Activated CD4-positive, alpha-beta memory T cell treated with anti-CD3 and anti-CD28 coated beads, Interleukin-2, amount 10 ng/mL, durations not matched to agents 7 days and 5 days (primary cell): Measurements from ENCODE around the gene NOM1. TPM values are rescaled to one million over a fixed set of nuclear protein-coding genes. Genes with fewer than 3 reads are reported as not detected.

ENCODE experiments used
- CTCF ChIA-PET: fragments of 350-600 bp; sonication (Branson Sonifier 250); formaldehyde crosslinking; loops from one replicate; lab custom pipeline; 2021; ENCODE audit warnings: antibody characterized with exemption, inconsistent platforms; lab: Charles Lee
- POLR2A ChIA-PET: fragments of 350-600 bp; sonication (Branson Sonifier 250); formaldehyde crosslinking; loops from one replicate; lab custom pipeline; 2021; ENCODE audit warnings: antibody characterized with exemption; lab: Charles Lee
- DNase-seq: peaks from one replicate; pipeline ENCODE4 v3.0.0-alpha.2; 2020
- H3K27ac Mint-ChIP-seq: one replicate; pipeline ENCODE4 v1.8.0; 2021; ENCODE audit warnings: mild to moderate bottlenecking, mixed read lengths
- H3K27me3 Mint-ChIP-seq: one replicate; pipeline ENCODE4 v1.8.0; 2021; ENCODE audit warnings: mixed read lengths
- H3K36me3 Mint-ChIP-seq: one replicate; pipeline ENCODE4 v1.8.0; 2021; ENCODE audit warnings: low read depth, mixed read lengths
- H3K4me1 Mint-ChIP-seq: one replicate; pipeline ENCODE4 v1.8.0; 2021; ENCODE audit warnings: mixed read lengths
- H3K4me3 Mint-ChIP-seq: one replicate; pipeline ENCODE4 v1.8.0; 2021; ENCODE audit warnings: mild to moderate bottlenecking, mixed read lengths
- H3K9me3 Mint-ChIP-seq: one replicate; pipeline ENCODE4 v1.8.0; 2021; ENCODE audit warnings: mixed read lengths
- total RNA-seq, 2 experiments: library from RNA; stranded (reverse); gene quantifications; one replicate each; pipeline ENCODE4 v1.2.3, GENCODE V29; 2021

The NOM1 gene
- total RNA-seq, 2 experiments from 2014 or later: 22.1 to 22.8 TPM

DNA sequence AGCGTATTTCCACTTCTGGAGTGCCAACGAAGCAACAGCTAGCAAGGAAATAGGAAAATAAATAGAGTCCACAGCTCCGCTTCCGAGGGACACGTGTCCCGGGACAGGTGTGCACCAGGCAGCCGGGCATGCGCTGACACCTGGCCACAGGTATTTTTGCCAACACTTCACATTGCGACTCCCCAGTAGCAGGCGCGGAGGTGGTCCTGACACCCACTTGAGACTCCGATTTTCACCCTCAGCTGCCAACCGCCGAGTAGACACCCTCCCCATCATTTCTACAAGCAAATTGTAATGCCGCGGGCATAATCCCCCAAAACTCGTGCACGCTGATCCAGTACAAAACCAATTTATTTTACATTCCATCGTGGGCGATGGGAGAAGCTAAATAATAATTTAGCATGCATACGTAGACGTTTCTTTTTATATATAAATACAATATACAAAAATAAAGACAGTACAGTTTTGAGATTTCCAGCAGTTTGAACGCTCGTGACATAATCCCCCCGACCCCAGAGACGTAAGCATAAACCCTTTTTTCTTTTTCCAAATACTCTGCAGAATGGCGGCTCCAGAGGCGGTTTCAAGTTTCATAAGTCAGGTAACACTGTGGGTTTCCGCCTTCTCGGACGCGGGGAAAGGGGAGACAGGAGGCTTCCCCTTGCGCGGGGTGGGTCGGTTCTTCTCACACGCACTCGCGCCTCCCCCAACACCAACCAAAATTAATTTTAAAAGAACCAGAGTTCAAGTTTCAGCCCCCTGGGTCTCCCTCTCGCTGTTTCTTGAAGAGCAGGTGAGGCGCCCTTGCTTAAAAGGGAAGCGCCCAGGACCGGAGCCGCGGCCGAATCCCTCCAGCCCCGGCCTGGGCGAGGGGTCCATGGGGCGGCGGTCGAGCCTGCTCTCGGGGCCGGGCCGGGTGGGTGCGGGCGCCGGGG is 55.3 kb downstream of the NOM1 start:
- Mint-ChIP-seq H3K9me3 (no peaks in the 10 kb centered on the region), H3K27me3 (peaks cover 80% of the 10 kb centered on the region), H3K4me3 (no peak overlapping the region), H3K36me3 (no peaks in the 10 kb centered on the region), H3K4me1 (peaks cover 28% of the 10 kb centered on the region), H3K27ac (peak overlapping the region; percentile 10)
- ChIA-PET POLR2A (no interaction called here), CTCF (no interaction called here)
- no peak for DNase-seq

DNA sequence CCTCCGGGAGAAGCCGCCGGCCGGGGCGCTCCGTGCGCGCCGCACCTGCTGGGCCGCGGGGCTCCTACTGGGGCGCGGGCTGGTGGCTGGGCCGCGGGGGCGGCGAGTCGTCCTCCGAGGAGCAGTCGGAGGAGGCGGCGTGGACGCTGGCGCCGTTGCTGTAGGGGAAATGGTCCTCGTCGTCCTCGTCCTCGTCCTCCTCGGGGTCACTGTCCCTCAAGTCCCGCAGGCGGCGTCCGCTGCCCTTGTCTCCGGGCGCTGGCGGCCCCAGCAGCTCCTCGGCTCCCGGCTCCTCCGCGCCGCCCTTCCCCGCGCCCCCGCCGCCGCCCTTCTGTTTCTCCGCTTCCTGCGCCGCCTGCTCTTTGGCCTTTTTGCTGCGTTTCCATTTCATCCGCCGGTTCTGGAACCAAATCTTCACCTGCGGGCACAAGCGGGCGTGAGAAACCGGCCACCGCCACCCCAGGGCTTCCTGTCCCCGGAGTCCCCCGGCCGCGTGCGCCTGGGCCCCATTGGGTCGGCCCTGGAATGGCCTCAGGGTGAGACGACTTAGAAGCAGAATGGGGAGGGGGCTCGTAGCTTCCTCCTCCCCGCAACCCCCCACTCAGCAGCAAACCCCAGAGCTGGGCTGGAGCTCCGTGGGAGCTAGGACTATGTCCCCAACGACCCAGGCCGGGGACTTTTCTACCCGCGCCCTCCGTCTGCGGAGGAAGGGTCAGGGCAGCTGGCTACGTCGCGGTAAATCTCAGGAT is 56.1 kb downstream of the NOM1 start:
- ChIA-PET CTCF (no interaction called here), POLR2A (no interaction called here)
- Mint-ChIP-seq H3K9me3 (no peaks in the 10 kb centered on the region), H3K4me3 (no peak overlapping the region), H3K27me3 (peaks cover 76% of the 10 kb centered on the region), H3K27ac (no peak overlapping the region), H3K4me1 (peaks cover 25% of the 10 kb centered on the region), H3K36me3 (no peaks in the 10 kb centered on the region)
- DNase-seq: no peak

DNA sequence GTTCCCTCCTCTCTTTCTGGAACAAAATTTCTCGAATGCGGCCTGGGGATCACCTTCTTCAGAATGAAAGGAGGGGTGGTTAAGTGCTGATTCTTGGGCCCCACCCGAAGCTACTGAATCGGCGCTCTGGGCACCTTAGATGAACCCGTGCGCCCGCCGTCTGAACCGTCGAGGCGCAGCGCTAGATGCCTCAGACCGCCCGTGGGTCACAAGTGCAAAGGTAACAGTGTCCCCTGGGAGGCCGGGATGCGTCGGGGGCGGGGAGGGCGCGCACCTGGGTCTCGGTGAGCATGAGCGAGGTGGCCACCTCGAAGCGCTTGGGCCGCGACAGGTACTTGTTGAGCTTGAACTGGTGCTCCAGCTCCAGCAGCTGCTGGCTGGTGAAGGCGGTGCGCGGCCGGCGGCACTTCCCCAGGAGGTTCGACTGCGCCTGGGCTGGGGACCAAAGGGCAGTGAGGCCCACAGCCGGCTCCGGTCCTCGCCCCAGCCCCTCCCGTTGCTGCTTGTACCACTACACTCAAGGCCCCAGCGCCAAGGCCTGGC is 56.8 kb downstream of the NOM1 start:
- Mint-ChIP-seq H3K36me3 (no peaks in the 10 kb centered on the region), H3K27me3 (peaks cover 72% of the 10 kb centered on the region), H3K4me3 (no peak overlapping the region), H3K27ac (no peak overlapping the region), H3K4me1 (peaks cover 22% of the 10 kb centered on the region), H3K9me3 (no peaks in the 10 kb centered on the region)
- ChIA-PET CTCF (no interaction called here), POLR2A (no interaction called here)
- DNase-seq: no peak

DNA sequence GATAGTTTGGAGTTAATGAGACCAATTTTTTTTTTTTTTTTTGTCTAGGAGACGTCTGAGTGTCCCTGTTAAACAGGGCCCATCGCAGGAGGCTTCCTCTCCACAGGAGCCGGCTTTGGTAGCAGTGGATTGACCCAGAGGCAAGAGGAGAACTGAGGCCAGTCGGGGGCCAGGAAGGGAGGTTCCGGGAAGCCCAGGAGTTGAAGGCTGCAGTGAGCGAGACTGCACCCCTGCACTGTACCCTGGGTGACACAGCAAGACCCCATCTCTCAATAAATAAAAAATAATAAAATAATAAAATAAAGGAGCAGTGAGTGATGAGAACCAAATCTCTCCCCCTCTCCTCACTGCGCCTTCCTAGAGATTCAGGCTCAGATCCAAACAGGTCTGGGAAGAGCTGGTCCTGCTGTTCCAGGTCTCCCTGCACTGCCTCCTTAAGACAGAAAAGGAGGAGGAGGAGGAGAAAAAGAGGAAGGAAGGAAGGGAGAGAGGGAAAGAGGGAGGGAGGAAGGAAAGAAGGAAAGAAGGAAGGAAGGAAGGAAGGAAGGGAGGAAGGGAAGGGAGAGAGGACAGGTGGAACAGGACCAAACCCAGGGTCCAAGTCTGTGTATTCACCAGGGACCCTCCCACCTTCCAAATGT is 57.4 kb downstream of the NOM1 start:
- no peaks in the 10 kb centered on the region for H3K9me3 Mint-ChIP-seq
- H3K4me1 Mint-ChIP-seq: peaks cover 25% of the 10 kb centered on the region
- POLR2A ChIA-PET: no interaction called here
- DNase-seq: no peak
- H3K36me3 Mint-ChIP-seq: peaks cover 3% of the 10 kb centered on the region
- no peak overlapping the region for H3K27ac Mint-ChIP-seq
- no peak overlapping the region for H3K4me3 Mint-ChIP-seq
- H3K27me3 Mint-ChIP-seq: peaks cover 74% of the 10 kb centered on the region
- CTCF ChIA-PET: no interaction called here

DNA sequence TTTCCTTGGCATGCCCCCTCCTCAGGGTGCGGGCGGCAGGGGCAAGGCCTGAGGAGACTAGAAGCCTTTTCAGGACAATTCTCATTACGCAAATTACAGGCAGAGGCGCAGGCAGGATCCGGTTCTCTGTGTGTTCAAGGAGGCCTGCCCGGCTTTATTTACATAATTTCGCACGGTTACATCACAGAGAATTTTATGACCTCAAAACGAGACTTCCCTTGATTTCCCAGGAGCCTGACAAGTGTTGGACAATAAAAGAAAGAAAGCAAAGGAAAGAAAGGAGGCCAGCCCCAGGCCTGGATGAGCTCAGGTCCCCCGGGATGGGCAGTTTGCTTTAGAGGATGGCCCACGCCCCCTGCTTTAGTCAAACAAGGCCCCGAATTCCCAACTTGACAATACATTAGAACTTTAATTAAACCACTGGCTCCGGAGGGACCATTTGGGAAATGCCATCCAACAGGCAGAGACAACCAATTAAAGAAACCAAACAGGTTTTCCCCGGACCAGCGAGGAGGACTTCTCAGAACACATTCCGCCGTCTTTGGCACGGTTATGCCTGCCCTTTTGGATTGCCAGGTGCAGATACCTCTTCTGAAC is 58.1 kb downstream of the NOM1 start:
- DNase-seq: no peak
- ChIA-PET CTCF (no interaction called here), POLR2A (no interaction called here)
- Mint-ChIP-seq H3K4me3 (no peak overlapping the region), H3K4me1 (peaks cover 24% of the 10 kb centered on the region), H3K27me3 (peaks cover 74% of the 10 kb centered on the region), H3K9me3 (no peaks in the 10 kb centered on the region), H3K27ac (no peak overlapping the region), H3K36me3 (peaks cover 4% of the 10 kb centered on the region)

DNA sequence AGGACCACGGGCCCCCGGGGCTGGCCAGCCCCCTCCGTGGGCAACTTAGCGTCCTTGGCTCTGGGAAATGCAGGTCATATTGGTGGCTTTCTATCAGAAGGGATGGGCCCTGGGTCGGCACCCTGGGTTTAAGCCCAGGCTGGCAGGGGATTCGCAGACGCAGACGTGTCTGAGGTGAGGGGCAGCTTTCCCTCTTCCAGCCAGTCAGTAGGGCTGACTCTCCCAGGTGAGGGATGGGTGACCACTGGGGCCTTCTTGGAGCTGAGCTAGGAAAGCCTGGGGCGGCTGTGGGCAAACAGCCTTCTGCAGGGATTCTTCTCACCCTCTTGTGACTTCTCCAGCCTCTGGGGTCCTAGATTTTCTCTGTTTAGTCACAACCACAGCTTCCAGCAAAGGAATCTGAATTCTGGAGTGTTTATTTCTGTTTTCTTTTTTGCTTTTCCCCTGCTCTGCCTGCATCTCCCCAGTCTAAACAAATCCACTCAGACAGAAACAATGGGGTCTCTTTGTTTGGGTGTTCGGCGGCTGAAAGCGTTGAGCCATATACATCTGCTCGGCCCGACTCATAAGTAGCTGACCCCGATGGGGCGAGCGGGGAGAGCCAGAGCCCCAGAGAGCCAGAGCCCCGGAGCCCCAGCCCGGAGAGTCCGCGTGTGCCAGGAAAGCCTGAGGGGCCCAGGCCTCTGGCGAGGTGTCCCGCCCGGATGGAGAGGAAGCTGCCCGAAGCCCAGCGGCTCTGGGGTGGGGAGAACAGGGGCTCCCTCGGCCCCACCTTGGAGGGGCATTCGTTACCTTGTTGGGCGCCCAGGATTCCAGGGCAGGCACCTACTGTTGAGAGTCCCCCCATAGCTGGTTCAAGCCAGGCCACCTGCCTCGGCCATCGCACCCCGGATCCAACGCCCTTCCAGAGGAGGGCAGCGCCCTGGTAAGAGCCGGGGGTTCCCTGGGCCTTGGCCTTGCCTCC is 59.0 kb downstream of the NOM1 start:
- H3K9me3 Mint-ChIP-seq: no peaks in the 10 kb centered on the region
- no peak for DNase-seq

DNA sequence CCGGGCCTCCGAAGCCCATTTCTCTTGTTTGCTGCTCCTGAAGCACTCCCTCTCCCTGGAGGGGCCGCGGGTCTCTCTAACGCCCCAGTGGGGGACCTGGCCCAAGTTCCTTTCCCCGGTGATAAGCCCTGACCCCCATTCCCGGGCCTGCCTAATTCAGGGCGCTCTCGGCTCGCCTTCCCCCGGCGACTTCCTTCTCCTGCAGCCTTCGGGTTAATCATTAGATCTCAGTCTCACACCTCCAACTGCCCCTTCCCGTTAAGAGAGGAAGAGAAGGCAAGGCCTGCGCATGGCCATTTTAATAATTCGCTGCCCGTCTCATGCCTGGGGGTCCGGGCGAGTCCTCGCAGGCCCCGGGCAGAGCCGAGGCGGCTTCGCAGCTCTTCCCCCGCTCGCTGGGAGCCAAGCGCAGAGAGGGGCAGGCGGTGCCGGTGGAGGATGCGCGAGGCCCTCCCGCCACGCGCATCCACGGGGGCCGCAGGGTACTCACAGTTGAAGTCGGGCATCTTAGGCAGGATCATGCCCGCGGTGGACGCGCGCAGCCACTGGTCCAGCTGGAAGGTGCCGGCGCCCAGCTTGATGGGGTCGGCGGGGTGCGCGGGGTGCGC is 59.8 kb downstream of the NOM1 start:
- peaks cover 79% of the 10 kb centered on the region for H3K27me3 Mint-ChIP-seq
- H3K36me3 Mint-ChIP-seq: peaks cover 4% of the 10 kb centered on the region
- H3K4me3 Mint-ChIP-seq: peak overlapping the region; percentile 59
- H3K4me1 Mint-ChIP-seq: peaks cover 23% of the 10 kb centered on the region
- CTCF ChIA-PET: no interaction called here
- no peak for DNase-seq
- POLR2A ChIA-PET: no interaction called here
- H3K27ac Mint-ChIP-seq: no peak overlapping the region
- H3K9me3 Mint-ChIP-seq: no peaks in the 10 kb centered on the region

More for the DNA sequence above, 59.0 kb downstream of the NOM1 start:
- peaks cover 4% of the 10 kb centered on the region for H3K36me3 Mint-ChIP-seq
- ChIA-PET CTCF (no interaction called here), POLR2A (no interaction called here)
- peaks cover 78% of the 10 kb centered on the region for H3K27me3 Mint-ChIP-seq
- no peak overlapping the region for H3K27ac Mint-ChIP-seq
- peaks cover 24% of the 10 kb centered on the region for H3K4me1 Mint-ChIP-seq
- H3K4me3 Mint-ChIP-seq: no peak overlapping the region

DNA sequence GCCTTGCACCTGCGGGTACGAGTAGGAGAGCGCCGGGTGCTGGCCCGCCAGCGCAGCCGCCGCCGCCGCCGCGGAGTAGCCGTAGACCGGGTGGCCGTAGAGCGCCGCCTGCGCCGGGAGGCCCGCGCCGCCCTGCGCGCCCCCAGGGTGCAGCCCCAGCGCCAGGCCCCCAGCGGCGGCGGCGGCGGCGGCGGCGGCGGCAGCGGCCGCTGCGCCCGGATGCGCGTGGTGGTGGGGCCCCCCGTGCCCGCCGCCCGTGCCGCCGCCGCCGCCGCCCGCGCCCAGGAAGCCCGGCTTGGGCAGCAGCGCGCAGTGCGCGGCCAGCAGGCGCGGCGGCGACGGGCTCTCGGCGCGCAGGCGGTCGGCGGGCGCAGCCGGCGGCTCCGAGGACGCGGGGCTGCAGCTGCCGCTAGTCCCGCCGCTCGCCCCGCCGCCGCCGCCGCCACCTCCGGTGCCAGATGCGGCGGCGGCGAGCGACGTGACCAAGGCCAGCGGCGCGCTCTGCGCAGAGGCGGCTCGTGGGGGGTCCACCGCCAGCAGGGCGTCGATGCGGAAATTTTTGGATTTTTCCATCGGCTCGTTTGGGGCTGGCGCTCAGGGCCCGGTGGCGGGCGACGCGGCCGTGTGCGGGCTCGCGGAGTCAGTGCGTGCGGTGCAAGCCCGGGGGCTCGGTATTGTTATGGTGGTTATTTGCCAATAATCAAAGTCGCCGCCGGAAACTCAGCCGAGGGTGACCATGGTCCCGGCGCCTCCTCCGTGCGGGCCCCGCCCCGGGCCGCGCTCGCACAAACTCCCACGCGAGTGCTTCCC is 60.5 kb downstream of the NOM1 start:
- DNase-seq: no peak
- POLR2A ChIA-PET: interaction anchor here (0.6 kb wide), 1 partner anchor 59 kb away, joined by 3 read pairs; no protein-coding TSS in a partner anchor
- H3K4me3 Mint-ChIP-seq: peak overlapping the region; percentile 59
- H3K36me3 Mint-ChIP-seq: peaks cover 4% of the 10 kb centered on the region
- CTCF ChIA-PET: no interaction called here
- no peak overlapping the region for H3K27ac Mint-ChIP-seq
- peaks cover 16% of the 10 kb centered on the region for H3K4me1 Mint-ChIP-seq
- H3K27me3 Mint-ChIP-seq: peaks cover 79% of the 10 kb centered on the region
- H3K9me3 Mint-ChIP-seq: no peaks in the 10 kb centered on the region

DNA sequence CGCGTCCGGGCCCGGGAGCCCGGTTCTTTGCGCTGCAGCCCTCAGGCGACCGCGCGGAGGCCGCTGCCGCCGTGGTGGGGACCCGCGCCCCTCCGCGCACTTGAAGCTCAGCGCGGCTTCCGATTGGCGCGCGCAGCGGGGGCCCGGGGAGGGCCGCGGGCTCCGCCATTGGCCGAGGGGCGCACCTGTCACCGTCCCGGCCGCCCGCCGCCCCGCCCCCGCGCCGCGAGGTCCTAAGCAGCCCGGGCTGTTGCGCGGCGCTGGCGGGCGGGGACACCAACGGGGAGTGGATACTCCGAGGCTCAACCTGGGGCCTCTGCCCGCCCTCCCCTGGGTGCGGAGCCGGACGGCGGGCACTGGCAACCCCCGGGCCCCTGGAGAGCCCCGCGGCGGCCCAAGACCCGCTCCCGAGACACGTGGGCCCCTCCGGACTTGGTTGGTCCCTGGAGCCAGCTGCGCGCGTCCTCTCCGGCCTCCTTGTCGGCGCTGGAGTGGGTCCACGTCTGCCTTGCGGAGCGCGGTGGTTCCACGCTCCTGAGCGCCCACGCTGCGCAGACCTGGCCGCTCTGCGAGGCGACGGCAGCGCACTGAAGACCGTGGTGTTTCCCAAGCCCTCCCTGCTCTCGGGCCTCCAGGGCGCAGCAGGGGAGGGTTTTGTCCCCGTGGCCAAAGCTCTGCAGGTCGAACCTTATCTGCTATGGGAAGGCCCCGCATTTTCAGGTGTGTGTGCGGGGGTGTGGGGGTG is 61.2 kb downstream of the NOM1 start, which contains the start of gene MNX1:
Gene MNX1, minus strand, starts transcription at position 76 of the 745 bp plus-strand sequence. CDS start 313 bp downstream, outside the sequence.
- H3K4me3 Mint-ChIP-seq: peak within 1 kb of the TSS; percentile 59
- DNase-seq: peak; percentile 54
- ChIA-PET POLR2A (interaction anchor here (0.6 kb wide), 1 partner anchor 59 kb away, joined by 3 read pairs; no protein-coding TSS in a partner anchor), CTCF (no interaction called here)
- H3K36me3 Mint-ChIP-seq: peaks cover 4% of the 10 kb centered on the region
- peaks cover 15% of the 10 kb centered on the region for H3K4me1 Mint-ChIP-seq
- no peaks in the 10 kb centered on the region for H3K9me3 Mint-ChIP-seq
- peak within 1 kb of the TSS; percentile 47 for H3K27ac Mint-ChIP-seq
- H3K27me3 Mint-ChIP-seq: peaks cover 83% of the 10 kb centered on the region

DNA sequence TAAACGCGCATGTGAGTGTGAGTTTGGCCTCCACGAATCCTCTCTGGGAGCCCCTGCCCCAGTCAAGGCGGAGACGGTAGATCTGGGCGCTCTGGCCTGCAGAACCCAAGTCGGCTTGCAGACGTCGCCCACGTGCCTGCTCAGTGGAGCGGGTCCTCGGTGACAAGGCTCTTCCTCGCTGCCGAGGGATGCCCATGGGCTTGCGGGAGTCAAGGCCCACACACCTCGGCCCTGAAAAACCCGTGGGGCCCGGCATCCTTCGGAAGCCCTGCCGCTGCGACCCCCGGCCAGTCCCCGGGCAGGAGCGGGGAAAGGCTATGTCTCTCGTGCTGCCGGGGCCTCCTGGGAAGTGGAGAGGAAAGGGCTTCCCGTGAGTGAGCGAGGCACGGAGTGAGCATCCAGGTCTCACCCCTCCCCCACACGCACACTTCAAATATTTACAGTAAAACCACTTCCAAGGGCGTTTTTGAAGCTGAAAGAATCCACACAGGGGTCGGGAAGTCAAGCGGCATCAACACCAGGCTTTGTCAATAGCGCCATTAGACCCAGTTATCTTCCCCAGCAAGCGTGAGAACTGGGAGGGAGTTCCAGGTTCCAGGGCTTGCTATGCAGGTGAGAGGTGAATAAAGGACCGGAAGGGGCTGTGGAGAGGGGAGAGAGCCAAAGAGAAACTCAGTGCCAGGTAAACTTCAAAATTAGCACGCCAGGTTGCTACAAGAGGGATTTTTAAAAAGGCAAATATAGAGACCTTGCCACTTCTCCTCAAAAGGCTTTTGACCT is 62.0 kb downstream of the NOM1 start:
- peak overlapping the region; percentile 18 for H3K4me3 Mint-ChIP-seq
- DNase-seq: no peak
- POLR2A ChIA-PET: no interaction called here
- CTCF ChIA-PET: no interaction called here
- peaks cover 83% of the 10 kb centered on the region for H3K27me3 Mint-ChIP-seq
- peaks cover 20% of the 10 kb centered on the region for H3K4me1 Mint-ChIP-seq
- H3K9me3 Mint-ChIP-seq: no peaks in the 10 kb centered on the region
- H3K36me3 Mint-ChIP-seq: peaks cover 4% of the 10 kb centered on the region
- peak overlapping the region; percentile 47 for H3K27ac Mint-ChIP-seq
